IPS-20b (cell line): ENCODE results near the gene ANKRD26.
"Not testable (repeated sequence)": the region's sequence is repeated elsewhere in the genome, so short reads cannot be mapped to it uniquely, and the experiment has no call there.

Source experiments
- H3K27ac ChIP-seq: one replicate; pipeline ENCODE4 v1.5.1; 2013; ENCODE audit warnings: low read length
- H3K27me3 ChIP-seq: 2 replicates; pipeline ENCODE4 v1.6.1; 2013; ENCODE audit warnings: mild to moderate bottlenecking, low read length, inconsistent platforms; ENCODE audit not compliant: insufficient read depth
- H3K36me3 ChIP-seq: 2 replicates; pipeline ENCODE4 v1.6.1; 2013; ENCODE audit warnings: low read depth, mild to moderate bottlenecking, inconsistent platforms, low read length, moderate library complexity; ENCODE audit not compliant: insufficient read depth
- H3K4me1 ChIP-seq: 2 replicates; pipeline ENCODE4 v1.6.1; 2013; ENCODE audit warnings: mild to moderate bottlenecking, control low read depth, inconsistent platforms, low read length, moderate library complexity; ENCODE audit not compliant: insufficient read depth
- H3K4me3 ChIP-seq: 2 replicates; pipeline ENCODE4 v1.5.1; 2013; ENCODE audit warnings: mild to moderate bottlenecking, low read length, inconsistent platforms
- H3K9ac ChIP-seq: 2 replicates; pipeline ENCODE4 v1.6.1; 2013; ENCODE audit warnings: low read depth, mild to moderate bottlenecking, inconsistent platforms, low read length, moderate library complexity
- H3K9me3 ChIP-seq: 2 replicates; pipeline ENCODE4 v1.6.1; 2013; ENCODE audit warnings: mild to moderate bottlenecking, low read depth, low read length, inconsistent platforms; ENCODE audit not compliant: insufficient read depth

The ANKRD26 gene

GRCh38 chr10:27072436-27073114, 27.7 kb downstream of the ANKRD26 start:
- no peak overlapping the region for H3K4me3 ChIP-seq
- no peaks in the 10 kb centered on the region for H3K9me3 ChIP-seq
- H3K36me3 ChIP-seq: peaks cover 48% of the 10 kb centered on the region
- no peaks in the 10 kb centered on the region for H3K4me1 ChIP-seq
- no peak overlapping the region for H3K9ac ChIP-seq
- H3K27ac ChIP-seq: no peak overlapping the region
- H3K27me3 ChIP-seq: no peaks in the 10 kb centered on the region

DNA sequence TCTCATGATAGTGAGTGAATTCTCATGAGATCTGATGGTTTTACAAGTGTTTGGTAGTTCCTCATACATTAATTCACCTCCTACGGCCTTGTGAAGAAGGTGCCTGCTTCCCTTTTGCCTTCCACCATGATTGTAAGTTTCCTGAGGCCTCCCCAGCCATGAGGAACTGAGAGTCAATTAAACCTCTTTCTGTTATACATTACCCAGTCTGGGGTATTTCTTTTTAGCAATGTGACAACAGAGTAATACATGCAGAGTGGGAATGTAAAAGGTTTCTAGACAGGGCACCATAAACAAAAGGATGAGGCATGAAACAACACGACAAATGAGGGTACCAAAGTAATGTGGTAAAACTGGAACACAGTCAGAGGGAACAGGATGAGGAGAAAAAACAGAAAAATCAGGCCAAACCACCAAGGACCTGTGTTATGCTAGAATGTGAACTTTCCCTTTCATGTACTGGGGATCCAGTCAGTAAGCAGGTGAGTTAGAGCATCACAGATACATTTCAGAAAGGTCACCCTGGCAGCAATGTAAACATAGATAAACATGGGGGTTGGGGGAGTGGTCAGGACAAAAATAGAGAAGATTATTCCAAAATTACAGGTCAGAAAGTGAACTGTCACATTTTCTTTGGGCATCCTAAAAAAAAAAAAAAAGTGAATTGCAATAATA, 31.9 kb downstream of the ANKRD26 start:
- Histone ChIP-seq H3K4me3 (no peak overlapping the region), H3K27me3 (no peaks in the 10 kb centered on the region), H3K27ac (no peak overlapping the region), H3K4me1 (no peaks in the 10 kb centered on the region), H3K9ac (no peak overlapping the region), H3K36me3 (peaks cover 24% of the 10 kb centered on the region), H3K9me3 (no peaks in the 10 kb centered on the region)

DNA sequence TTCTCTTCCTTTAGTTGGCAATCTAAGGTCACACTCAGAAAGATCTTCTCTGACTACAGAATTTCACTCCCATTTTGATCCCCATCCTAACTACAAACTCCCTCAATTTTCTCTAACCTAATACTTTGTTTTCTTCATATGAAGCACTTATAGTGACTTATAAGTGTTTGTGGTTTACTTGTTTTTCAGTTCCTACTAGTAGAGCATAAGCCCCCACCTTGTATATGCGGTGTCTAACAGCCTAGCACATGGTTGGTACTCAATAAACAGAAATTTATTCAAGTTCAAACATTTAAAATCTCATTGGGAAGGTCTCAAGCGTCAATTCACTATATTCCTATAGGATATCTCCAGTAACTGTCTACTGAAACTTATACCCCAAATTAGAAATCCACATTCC, 35.2 kb downstream of the ANKRD26 start:
- no peak overlapping the region for H3K4me3 ChIP-seq
- H3K27me3 ChIP-seq: no peaks in the 10 kb centered on the region
- no peak overlapping the region for H3K27ac ChIP-seq
- no peaks in the 10 kb centered on the region for H3K9me3 ChIP-seq
- H3K36me3 ChIP-seq: peaks cover 30% of the 10 kb centered on the region
- no peaks in the 10 kb centered on the region for H3K4me1 ChIP-seq
- H3K9ac ChIP-seq: no peak overlapping the region

DNA sequence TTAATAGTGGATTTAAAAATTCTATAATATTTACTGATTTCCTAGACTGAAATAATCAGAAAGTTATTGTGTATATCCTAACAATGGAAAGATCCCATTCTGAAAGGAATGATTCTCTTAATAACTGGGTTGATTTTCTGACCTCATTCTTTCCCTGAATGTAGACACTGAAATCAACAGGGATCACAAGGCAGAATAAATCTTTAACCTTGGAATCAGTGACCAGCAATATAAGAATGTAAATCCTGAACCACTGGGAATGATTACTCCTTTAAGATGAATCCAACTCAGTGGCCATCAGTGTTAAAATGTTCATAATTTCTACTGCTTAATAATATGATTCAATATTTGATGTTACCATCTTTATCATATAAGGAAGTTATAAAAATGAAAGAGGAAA, 47.6 kb downstream of the ANKRD26 start:
- Histone ChIP-seq H3K27ac (no peak overlapping the region), H3K27me3 (no peaks in the 10 kb centered on the region), H3K4me3 (no peak overlapping the region), H3K9ac (no peak overlapping the region), H3K36me3 (peaks cover 7% of the 10 kb centered on the region), H3K9me3 (no peaks in the 10 kb centered on the region), H3K4me1 (no peaks in the 10 kb centered on the region)

DNA sequence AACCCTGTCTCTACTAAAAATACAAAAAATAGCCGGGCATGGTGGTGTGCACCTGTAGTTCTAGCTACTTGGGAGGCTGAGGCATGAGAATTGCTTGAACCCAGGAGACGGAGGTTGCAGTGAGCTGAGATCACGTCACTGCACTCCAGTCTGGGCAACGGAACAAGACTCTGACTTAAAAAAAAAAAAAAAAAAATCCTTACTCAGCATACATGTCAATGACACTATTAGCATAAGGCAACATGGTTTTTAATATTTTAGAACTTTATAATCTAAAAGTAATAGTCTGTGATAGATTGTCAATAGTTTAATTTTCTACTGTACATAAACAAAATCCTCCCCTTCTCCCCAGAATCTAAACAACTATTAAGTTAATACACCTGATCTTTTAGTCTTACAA, 55.0 kb downstream of the ANKRD26 start:
- H3K9me3 ChIP-seq, H3K27ac ChIP-seq, H3K27me3 ChIP-seq, H3K4me1 ChIP-seq, H3K4me3 ChIP-seq, H3K9ac ChIP-seq: not testable (repeated sequence)
- H3K36me3 ChIP-seq: peaks cover 13% of the 10 kb centered on the region

GRCh38 chr10:27041196-27041595, 59.1 kb downstream of the ANKRD26 start:
- Histone ChIP-seq H3K9ac (no peak overlapping the region), H3K9me3 (no peaks in the 10 kb centered on the region), H3K4me3 (no peak overlapping the region), H3K27ac (no peak overlapping the region), H3K27me3 (no peaks in the 10 kb centered on the region), H3K36me3 (peaks cover 32% of the 10 kb centered on the region), H3K4me1 (peaks cover 1% of the 10 kb centered on the region; the same call in 1 of the 2 replicates)

GRCh38 chr10:27038168-27038567, 62.1 kb downstream of the ANKRD26 start:
- Histone ChIP-seq H3K4me3 (no peak overlapping the region), H3K9ac (no peak overlapping the region), H3K27me3 (no peaks in the 10 kb centered on the region), H3K9me3 (no peaks in the 10 kb centered on the region), H3K36me3 (peaks cover 38% of the 10 kb centered on the region), H3K4me1 (no peaks in the 10 kb centered on the region), H3K27ac (no peak overlapping the region)

DNA sequence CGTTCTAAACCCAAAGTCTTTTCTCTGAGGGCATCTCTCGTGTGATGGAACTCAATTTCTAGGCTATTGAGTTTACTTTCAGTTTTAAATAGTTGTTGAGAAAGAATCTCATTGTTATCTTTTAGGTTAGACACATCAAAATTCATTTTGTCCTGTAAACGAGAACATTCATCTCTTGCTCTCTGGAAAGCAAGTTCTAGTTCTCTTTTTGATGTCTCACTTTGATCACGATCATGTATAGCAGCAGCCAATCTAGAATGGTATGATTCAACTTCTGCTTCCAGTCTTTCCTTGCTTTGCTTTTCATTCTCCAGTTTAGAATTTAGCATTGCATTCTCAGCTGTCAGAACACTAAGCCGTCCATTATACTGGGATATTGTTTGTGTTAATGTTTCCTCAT, 65.1 kb downstream of the ANKRD26 start:
- peaks cover 37% of the 10 kb centered on the region for H3K36me3 ChIP-seq
- no peak overlapping the region for H3K9ac ChIP-seq
- no peaks in the 10 kb centered on the region for H3K9me3 ChIP-seq
- no peaks in the 10 kb centered on the region for H3K27me3 ChIP-seq
- no peak overlapping the region for H3K4me3 ChIP-seq
- H3K4me1 ChIP-seq: no peaks in the 10 kb centered on the region
- no peak overlapping the region for H3K27ac ChIP-seq

DNA sequence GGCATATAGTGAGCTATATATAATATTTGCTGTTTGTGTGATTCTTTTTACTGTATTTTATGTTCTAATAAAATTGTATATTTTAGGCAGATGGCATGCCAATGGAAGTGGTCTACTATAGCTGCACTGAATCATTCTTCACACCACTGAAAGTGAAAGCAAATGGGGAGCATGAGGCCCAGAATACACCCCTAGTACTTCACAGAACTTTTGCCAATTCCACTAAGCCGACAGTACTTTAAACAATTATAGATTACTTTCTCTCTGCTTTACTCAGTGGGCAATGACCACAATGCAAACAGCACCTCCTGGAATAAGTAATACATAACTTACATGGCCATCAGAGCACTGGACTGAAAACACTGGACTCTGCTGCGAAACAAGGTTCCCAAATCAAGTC, 70.2 kb downstream of the ANKRD26 start:
- Histone ChIP-seq H3K4me1 (no peaks in the 10 kb centered on the region), H3K36me3 (peaks cover 35% of the 10 kb centered on the region), H3K9ac (no peak overlapping the region), H3K27me3 (no peaks in the 10 kb centered on the region), H3K27ac (no peak overlapping the region), H3K9me3 (no peaks in the 10 kb centered on the region), H3K4me3 (no peak overlapping the region)

DNA sequence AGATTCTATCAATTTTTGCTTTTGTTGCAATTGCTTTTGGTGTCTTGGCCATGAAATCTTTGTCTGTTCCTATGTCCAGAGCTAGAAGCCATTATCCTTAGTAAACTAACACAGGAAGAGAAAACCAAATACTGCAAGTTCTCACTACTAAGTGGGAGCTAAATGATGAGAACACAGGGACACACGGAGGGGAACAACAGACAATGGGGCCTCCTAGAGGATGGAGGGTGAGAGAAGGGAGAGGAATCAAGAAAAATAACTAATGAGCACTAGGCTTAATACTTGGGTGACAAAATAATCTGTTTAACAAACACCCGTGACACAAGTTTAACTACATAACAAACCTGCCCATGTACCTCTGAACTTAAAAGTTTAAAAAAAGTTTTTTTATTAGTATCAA, 78.2 kb downstream of the ANKRD26 start:
- no peaks in the 10 kb centered on the region for H3K9me3 ChIP-seq
- H3K4me1 ChIP-seq: peaks cover 7% of the 10 kb centered on the region; the same call in 1 of the 2 replicates
- no peaks in the 10 kb centered on the region for H3K27me3 ChIP-seq
- no peak overlapping the region for H3K9ac ChIP-seq
- H3K4me3 ChIP-seq: no peak overlapping the region
- H3K27ac ChIP-seq: no peak overlapping the region
- peaks cover 16% of the 10 kb centered on the region; the same call in 1 of the 2 replicates for H3K36me3 ChIP-seq

- Histone ChIP-seq H3K4me3 (no peak overlapping the region), H3K27me3 (no peaks in the 10 kb centered on the region), H3K36me3 (peaks cover 9% of the 10 kb centered on the region; the same call in 1 of the 2 replicates), H3K9me3 (no peaks in the 10 kb centered on the region), H3K4me1 (peaks cover 7% of the 10 kb centered on the region; the same call in 1 of the 2 replicates), H3K27ac (no peak overlapping the region), H3K9ac (no peak overlapping the region)
Measured at GRCh38 chr10:27020243-27020642, 80.1 kb downstream of the ANKRD26 start.

DNA sequence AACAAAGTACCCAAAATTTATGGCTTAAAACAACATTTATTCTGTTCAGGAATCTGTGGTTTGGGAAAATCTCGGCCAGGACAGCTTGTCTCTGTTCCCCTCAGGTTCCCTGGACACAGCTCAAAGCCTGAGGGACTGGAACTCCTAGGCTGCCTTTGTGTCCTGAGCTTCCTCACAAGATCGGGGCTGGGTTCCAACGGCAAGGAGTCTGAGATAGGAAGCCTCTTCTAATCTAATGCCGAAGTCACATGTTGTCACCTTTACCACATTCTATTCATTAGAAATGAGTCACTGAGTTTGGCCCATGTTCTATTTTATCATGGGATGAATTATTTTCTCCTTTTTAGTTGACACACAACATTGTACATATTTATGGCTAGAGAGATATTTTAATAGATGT, 80.5 kb downstream of the ANKRD26 start:
- Histone ChIP-seq H3K36me3 (peaks cover 9% of the 10 kb centered on the region; the same call in 1 of the 2 replicates), H3K4me1 (peaks cover 7% of the 10 kb centered on the region; the same call in 1 of the 2 replicates), H3K4me3 (no peak overlapping the region), H3K9me3 (no peaks in the 10 kb centered on the region), H3K27me3 (no peaks in the 10 kb centered on the region), H3K27ac (no peak overlapping the region), H3K9ac (no peak overlapping the region)
